Left lung (tissue), 10 donors: ENCODE data around the gene UGT1A7. TPM values are rescaled to one million over a fixed set of nuclear protein-coding genes. Genes with fewer than 3 reads are reported as not detected.
A peak's percentile ranks its signal among the peaks of the same experiment; 100 is the strongest.
"Not testable (repeated sequence)": the region's sequence is repeated elsewhere in the genome, so short reads cannot be mapped to it uniquely, and the experiment has no call there.

Experiments
- ATAC-seq: fragments of 200-7000 bp; cut with Tn5 transposase; one replicate; pipeline ENCODE4 v1.9.1; 2020; ENCODE audit warnings: moderate library complexity
- DNase-seq, 4 donors: peaks; one replicate each; pipeline ENCODE4 v3.0.0-alpha.2; 2013 to 2020
- H3K27ac ChIP-seq, 2 donors: fragments of 200-600 bp; sonication (generic) in 1 of 2; one replicate each; pipeline versions ENCODE4 v1.5.0 to v1.8.0; 2020 to 2021
- H3K27me3 ChIP-seq, 2 donors: fragments of 200-600 bp; sonication (generic) in 1 of 2; one replicate each; pipeline versions ENCODE4 v1.5.0 to v1.8.0; 2020 to 2021
- H3K36me3 ChIP-seq, 2 donors: fragments of 200-600 bp; sonication (generic) in 1 of 2; one replicate each; pipeline versions ENCODE4 v1.5.0 to v1.8.0; 2020 to 2021
- H3K4me1 ChIP-seq, 2 donors: fragments of 200-600 bp; one replicate each; pipeline ENCODE4 v1.8.0; 2021
- H3K4me3 ChIP-seq, 2 donors: fragments of 200-600 bp; sonication (generic) in 1 of 2; one replicate each; pipeline versions ENCODE4 v1.5.0 to v1.8.0; 2020 to 2021; ENCODE audit warnings: mild to moderate bottlenecking in 1 of 2
- H3K9me3 ChIP-seq, 2 donors: fragments of 200-600 bp; sonication (generic) in 1 of 2; one replicate each; pipeline versions ENCODE4 v1.5.0 to v1.8.0; 2020 to 2021
- intact Hi-C, 2 donors: fragments of 100-400 bp; cut with DNase I; formaldehyde crosslinking; loops; one replicate each; pipeline versions ENCODE4 v1.11.2 to v1.14.2; 2022
- polyA plus RNA-seq, 6 donors: library from polyadenylated mRNA; unstranded; fragments of 120-200 nt; gene quantifications; one replicate each; pipeline ENCODE4 v1.2.1, GENCODE V29; 2013; ENCODE audit not compliant: insufficient read length in 6 of 6
- total RNA-seq, 2 donors: library from RNA; stranded (reverse); fragmentation: NEBNext Ultra II Directional; extraction: Animal tissue kit (Norgen Biotek cat#: 25700); gene quantifications; one replicate each; pipeline ENCODE4 v1.2.1, GENCODE V29; 2021
- TF ChIP-seq, protein P1 (sequence below), 2 donors: fragments of 200-600 bp; sonication (generic) in 1 of 2; IDR thresholded peaks; one replicate each; pipeline versions ENCODE4 v1.5.0 to v1.8.0; 2021; ENCODE audit warnings: antibody characterized with exemption in 2 of 2
- donor health status: DM: no; HTN: yes; CAD: no.
- donor health status: DM: no; HTN: no; CAD: no.

Gene UGT1A7
- total and polyA plus RNA-seq, 8 donors: not detected

DNA sequence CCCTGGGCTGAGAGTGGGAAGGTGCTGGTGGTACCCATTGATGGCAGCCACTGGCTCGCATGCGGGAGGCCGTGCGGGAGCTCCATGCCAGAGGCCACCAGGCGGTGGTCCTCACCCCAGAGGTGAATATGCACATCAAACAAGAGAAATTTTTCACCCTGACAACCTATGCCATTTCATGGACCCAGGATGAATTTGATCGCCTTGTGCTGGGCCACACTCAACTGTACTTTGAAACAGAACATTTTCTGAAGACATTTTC, 65.5 kb downstream of the UGT1A7 start:
- intact Hi-C loops: no loop called here
- H3K4me1 ChIP-seq: no peaks in the 10 kb centered on the region
- ATAC-seq (no peak), DNase-seq (peak in 1 of 4 donors; percentile 69)
- H3K27ac ChIP-seq: no peak overlapping the region
- H3K4me3 ChIP-seq: no peak overlapping the region
- peaks cover 0 to 5% of the 10 kb centered on the region in 2 donors for H3K27me3 ChIP-seq
- H3K9me3 ChIP-seq: peaks cover 0 to 11% of the 10 kb centered on the region in 2 donors
- TF ChIP-seq, protein P1, sequence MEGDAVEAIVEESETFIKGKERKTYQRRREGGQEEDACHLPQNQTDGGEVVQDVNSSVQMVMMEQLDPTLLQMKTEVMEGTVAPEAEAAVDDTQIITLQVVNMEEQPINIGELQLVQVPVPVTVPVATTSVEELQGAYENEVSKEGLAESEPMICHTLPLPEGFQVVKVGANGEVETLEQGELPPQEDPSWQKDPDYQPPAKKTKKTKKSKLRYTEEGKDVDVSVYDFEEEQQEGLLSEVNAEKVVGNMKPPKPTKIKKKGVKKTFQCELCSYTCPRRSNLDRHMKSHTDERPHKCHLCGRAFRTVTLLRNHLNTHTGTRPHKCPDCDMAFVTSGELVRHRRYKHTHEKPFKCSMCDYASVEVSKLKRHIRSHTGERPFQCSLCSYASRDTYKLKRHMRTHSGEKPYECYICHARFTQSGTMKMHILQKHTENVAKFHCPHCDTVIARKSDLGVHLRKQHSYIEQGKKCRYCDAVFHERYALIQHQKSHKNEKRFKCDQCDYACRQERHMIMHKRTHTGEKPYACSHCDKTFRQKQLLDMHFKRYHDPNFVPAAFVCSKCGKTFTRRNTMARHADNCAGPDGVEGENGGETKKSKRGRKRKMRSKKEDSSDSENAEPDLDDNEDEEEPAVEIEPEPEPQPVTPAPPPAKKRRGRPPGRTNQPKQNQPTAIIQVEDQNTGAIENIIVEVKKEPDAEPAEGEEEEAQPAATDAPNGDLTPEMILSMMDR (IDR thresholded peaks at IDR 0.05): no peak
- no peaks in the 10 kb centered on the region for H3K36me3 ChIP-seq

DNA sequence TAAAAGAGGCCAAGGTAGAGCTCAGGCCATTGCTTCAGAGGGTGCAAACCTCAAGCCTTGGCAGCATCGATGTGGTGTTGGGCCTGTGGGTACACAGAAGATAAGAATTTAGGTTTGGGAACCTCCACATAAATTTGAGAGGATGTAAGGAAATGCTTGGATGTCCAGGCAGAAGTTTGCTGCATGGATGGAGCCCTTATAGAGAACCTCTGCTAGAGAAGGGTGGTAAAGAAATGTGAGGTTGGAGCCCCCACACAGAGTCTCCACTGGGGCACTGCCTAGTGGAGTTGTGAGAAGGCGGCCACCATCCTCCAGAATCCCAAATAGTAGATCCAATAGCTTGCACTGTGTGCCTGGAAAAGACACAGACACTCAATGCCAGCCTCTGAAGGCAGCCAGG, 69.0 kb downstream of the UGT1A7 start:
- intact Hi-C loops, DNase-seq, H3K4me3 ChIP-seq, H3K27ac ChIP-seq, H3K27me3 ChIP-seq, ATAC-seq, H3K36me3 ChIP-seq, H3K4me1 ChIP-seq: not testable (repeated sequence)
- peaks cover 0 to 11% of the 10 kb centered on the region in 2 donors for H3K9me3 ChIP-seq

DNA sequence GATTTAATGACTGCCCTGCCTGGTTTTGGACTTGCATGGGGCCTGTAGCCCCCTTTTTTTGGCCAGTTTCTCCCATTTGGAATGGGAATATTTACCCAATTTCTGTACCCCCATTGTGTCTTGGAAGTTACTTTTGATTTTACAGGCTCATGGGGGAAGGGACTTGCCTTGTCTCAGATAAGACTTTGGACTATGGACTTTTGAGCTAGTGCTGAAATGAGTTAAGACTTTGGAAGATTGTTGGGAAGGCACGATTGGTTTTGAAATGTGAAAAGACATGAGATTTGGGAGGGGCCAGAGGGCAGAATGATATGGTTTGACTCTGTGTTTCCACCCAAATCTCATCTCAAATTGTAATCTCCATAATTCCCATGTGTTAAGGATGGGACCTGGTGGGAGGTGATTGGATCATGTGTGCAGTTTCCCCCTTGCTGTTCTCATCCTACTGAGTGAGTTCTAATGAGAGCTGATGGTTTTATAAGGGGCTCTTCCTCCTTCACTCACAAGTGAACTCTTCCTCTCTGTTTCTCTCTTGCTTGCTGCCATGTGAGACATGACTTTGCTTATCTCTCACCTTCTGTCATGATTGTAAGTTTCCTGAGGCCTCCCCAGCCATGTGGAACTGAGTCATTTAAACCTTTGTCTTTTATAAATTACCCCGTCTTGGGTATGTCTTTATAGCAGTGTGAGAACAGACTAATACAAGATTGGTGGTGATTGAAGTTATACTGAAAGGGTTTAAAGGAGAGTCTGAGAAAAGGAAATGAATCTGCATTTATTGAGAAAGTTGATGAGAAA, 69.7 kb downstream of the UGT1A7 start:
- not testable (repeated sequence) for ATAC-seq

DNA sequence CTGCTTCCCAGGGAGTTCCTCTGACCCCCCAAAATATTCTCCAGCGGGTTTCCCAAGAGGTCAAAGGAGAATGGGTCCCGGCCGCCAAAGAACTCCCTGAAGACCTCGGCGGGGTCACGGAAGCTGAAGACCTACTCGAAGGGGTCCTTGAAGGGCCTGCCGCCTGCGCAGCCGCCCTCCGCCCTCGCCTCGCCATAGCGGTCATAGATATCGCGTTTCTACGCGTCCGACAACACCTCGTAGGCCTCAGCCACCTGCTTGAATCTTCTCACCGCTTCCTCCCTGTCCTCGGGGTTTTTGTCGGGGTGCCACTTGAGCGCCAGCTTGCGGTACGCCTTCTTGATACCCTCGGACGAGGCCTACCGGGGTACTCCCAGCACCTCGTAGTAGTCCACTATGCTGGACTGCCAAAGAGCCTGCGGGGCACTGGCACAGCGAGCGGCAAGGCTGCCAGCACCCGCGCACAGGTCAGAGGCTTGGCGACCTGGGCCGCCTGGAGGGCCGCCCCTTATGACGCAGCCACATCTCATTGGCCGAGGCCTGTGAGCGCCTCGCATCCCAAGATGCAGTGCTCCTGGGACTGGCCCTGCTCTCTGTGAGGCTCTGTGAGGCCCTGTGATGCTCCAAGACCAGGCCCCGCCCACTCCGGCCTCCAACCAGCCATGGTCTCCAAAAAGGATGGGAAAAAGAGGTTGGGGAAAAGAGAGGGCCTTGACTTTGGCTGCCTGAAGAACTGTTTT, 73.3 kb downstream of the UGT1A7 start:
- Histone ChIP-seq H3K27ac (no peak overlapping the region), H3K36me3 (no peaks in the 10 kb centered on the region), H3K27me3 (no peaks in the 10 kb centered on the region), H3K9me3 (peaks cover 0 to 11% of the 10 kb centered on the region in 2 donors), H3K4me3 (no peak overlapping the region), H3K4me1 (no peaks in the 10 kb centered on the region)
- intact Hi-C loops: no loop called here
- peak in 1 of 4 donors; percentile 60 for DNase-seq
- no peak for ATAC-seq
- TF ChIP-seq, protein P1 (IDR thresholded peaks at IDR 0.05): no peak

More for the DNA sequence above, 69.7 kb downstream of the UGT1A7 start:
- H3K27me3 ChIP-seq, H3K27ac ChIP-seq, H3K36me3 ChIP-seq, intact Hi-C loops, H3K4me3 ChIP-seq, DNase-seq, H3K4me1 ChIP-seq: not testable (repeated sequence)
- H3K9me3 ChIP-seq: peaks cover 0 to 11% of the 10 kb centered on the region in 2 donors

DNA sequence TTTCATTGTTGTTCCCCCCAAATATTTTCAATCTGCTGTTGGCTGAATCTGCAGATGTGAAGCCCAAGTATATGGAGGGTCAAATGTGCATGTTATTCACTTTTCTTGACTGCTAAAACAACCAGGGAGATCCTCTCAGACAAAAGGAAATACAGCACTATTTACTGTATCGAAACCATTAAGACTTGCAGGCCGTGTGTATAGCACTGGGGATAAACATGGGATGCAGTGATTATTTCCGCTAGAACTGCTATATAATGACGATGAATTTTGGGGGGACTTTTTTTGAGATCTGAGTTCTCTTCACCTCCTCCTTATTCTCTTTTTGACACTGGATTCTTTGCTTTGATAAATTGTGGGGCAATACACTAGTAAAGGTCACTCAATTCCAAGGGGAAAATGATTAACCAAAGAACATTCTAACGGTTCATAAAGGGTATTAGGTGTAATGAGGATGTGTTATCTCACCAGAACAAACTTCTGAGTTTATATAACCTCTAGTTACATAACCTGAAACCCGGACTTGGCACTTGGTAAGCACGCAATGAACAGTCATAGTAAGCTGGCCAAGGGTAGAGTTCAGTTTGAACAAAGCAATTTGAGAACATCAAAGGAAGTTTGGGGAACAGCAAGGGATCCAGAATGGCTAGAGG, 74.9 kb downstream of the UGT1A7 start:
- intact Hi-C loops: no loop called here
- Histone ChIP-seq H3K27me3 (no peaks in the 10 kb centered on the region), H3K36me3 (no peaks in the 10 kb centered on the region), H3K27ac (no peak overlapping the region), H3K4me3 (no peak overlapping the region), H3K9me3 (no peaks in the 10 kb centered on the region), H3K4me1 (no peaks in the 10 kb centered on the region)
- DNase-seq (no peak), ATAC-seq (no peak)
- TF ChIP-seq, protein P1 (IDR thresholded peaks at IDR 0.05): no peak

DNA sequence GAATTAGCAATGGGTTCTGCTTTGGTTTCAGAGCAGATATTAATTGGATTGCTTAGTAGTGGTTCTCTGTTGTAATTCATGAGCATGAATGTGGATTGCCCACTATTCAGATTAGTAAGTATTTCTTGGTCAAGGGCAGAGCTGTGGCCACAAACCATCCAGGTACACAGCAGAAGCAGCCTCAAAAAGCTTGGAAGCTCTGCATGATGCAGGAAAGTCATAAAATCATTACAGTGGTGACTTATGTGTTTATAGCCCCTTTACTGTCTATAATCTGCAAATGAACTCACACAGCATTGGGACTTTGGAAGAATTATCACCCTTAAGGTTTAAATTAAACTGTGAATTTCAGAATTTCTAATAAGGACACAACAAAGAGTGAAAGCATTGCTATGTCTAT, 76.4 kb downstream of the UGT1A7 start:
- Histone ChIP-seq H3K27ac (no peak overlapping the region), H3K4me3 (no peak overlapping the region), H3K4me1 (no peaks in the 10 kb centered on the region), H3K36me3 (no peaks in the 10 kb centered on the region), H3K27me3 (no peaks in the 10 kb centered on the region), H3K9me3 (no peaks in the 10 kb centered on the region)
- intact Hi-C loops: no loop called here
- DNase-seq: no peak
- ATAC-seq: no peak
- TF ChIP-seq, protein P1 (IDR thresholded peaks at IDR 0.05): no peak
